Tibial artery (tissue), 4 donors: ENCODE results near the gene MAP3K7CL.

Experiments used
- DNase-seq, 2 donors: peaks; one replicate each; pipeline ENCODE4 v3.0.0-alpha.2; 2019
- H3K27ac ChIP-seq, 2 donors: fragments of 200-600 bp; sonication (generic) in 1 of 2; 1 replicate in 1 of 2; 2 replicates in 1 of 2; pipeline ENCODE4 v1.5.1; 2018 to 2019; ENCODE audit warnings: mild to moderate bottlenecking in 1 of 2
- H3K27me3 ChIP-seq, 2 donors: fragments of 200-600 bp; sonication (generic) in 1 of 2; one replicate each; pipeline versions ENCODE4 v1.5.1 to v1.6.0; 2016 to 2019
- H3K36me3 ChIP-seq, 3 donors: fragments of 200-600 bp; sonication (generic) in 2 of 3; one replicate each; pipeline ENCODE4 v1.5.1; 2016 to 2019; ENCODE audit warnings: mild to moderate bottlenecking in 2 of 3
- H3K4me1 ChIP-seq, 4 donors: fragments of 200-600 bp; sonication (generic) in 2 of 4; 1 replicate in 3 of 4; 2 replicates in 1 of 4; pipeline ENCODE4 v1.5.1; 2016 to 2019
- H3K4me3 ChIP-seq, 2 donors: fragments of 200-600 bp; sonication (generic) in 1 of 2; 1 replicate in 1 of 2; 2 replicates in 1 of 2; pipeline ENCODE4 v1.5.1; 2018 to 2019; ENCODE audit warnings: mild to moderate bottlenecking in 2 of 2
- H3K9me3 ChIP-seq, 3 donors: fragments of 200-600 bp; sonication (generic) in 1 of 3; one replicate each; pipeline ENCODE4 v1.5.1; 2016 to 2019
- CTCF ChIP-seq, 2 experiments: fragments of 200-600 bp in 1 of 2; fragments of 450-650 bp in 1 of 2; IDR thresholded peaks; one replicate each; pipeline ENCODE4 v1.5.1; 2017 to 2019; ENCODE audit warnings: antibody characterized with exemption in 2 of 2, mild to moderate bottlenecking in 1 of 2, moderate library complexity in 1 of 2
- intact Hi-C: fragments of 100-400 bp; cut with DNase I; formaldehyde crosslinking; loops from one replicate; pipeline ENCODE4 v1.15.0; 2023; ENCODE audit warnings: low total_unique reads

MAP3K7CL gene

DNA sequence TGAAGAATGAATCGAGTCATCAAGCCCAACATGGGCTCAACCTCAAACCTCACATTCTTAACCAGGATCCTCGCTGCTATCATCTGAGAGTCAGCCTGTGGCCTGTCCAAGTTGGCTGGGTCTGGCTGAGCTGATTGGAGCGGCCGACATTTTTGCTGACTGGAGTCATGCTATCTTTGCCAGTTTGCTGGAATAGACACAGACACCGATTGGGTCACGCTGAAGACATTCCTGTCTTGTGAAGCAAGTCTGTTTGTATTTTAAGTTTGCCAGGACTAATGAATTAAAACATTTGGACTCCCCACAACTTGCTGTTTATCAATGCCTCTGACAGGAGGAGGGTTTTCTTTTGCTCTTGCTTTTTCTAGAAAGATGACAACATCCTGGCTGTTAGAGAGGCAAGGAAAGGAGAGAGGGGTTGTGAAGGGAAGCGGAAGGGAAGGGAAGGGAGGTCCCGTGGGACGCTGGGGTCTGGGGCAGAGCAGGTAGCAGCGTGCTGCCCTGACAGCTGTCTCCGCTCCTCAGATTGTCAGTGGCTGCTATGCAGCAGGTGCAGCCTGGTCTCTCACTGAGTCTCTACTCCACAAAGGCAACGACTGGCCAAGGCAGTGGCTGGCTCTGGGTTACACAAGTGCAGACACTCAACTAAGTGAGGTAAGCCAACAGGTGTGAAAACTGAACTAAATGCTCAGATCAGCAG is at the start of gene MAP3K7CL:
MAP3K7CL (plus strand) TSS at position 375 of the 700 bp plus-strand sequence. CDS start 2,701 bp downstream, outside the sequence.
- peak; percentile 67 to 82 for DNase-seq
- Histone ChIP-seq H3K4me1 (peaks cover 0 to 55% (median 9%) of the 10 kb centered on the region in 4 donors), H3K27me3 (no peaks in the 10 kb centered on the region), H3K36me3 (no peaks in the 10 kb centered on the region), H3K4me3 (peak within 1 kb of the TSS; percentile 39 to 43), H3K9me3 (no peaks in the 10 kb centered on the region), H3K27ac (peak within 1 kb of the TSS; percentile 66 to 69)
- no peak for TF ChIP-seq CTCF (IDR thresholded peaks at IDR 0.05)
- intact Hi-C loops, result no loop called here

- no peaks in the 10 kb centered on the region for H3K36me3 ChIP-seq
- intact Hi-C loops, result no loop called here
These were observed 48.2 kb upstream of the MAP3K7CL start for GRCh38 chr21:29082046-29082815.

DNA sequence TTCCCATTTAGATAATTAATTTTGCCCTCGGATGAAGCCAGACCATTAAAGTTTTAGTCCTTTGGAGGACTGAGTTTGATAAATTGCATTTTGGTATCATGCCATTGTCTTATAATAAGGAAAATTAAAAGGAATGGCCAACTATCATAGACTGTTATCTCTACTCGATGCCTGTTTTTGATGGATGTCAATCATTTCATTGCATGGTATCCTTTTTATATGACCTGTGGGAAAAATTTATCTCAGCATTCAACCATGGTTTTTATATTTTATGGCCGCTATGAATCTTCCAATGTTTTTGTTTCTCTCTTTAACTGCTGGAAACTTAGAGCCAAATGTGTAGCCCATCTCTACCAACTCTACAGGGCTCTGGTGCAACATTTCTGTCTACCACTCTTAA is 47.1 kb upstream of the MAP3K7CL start:
- H3K36me3 ChIP-seq, result no peaks in the 10 kb centered on the region
- intact Hi-C loops, result no loop called here
- H3K4me3 ChIP-seq, result no peak overlapping the region
- no peak overlapping the region for H3K27ac ChIP-seq
- no peak for DNase-seq
- no peaks in the 10 kb centered on the region for H3K9me3 ChIP-seq
- no peak for TF ChIP-seq CTCF (IDR thresholded peaks at IDR 0.05)
- peaks cover 0 to 58% (median 4%) of the 10 kb centered on the region in 4 donors for H3K4me1 ChIP-seq
- H3K27me3 ChIP-seq, result no peaks in the 10 kb centered on the region

More at GRCh38 chr21:29082046-29082815, 48.2 kb upstream of the MAP3K7CL start:
- no peak for TF ChIP-seq CTCF (IDR thresholded peaks at IDR 0.05)
- Histone ChIP-seq H3K9me3 (no peaks in the 10 kb centered on the region), H3K27me3 (no peaks in the 10 kb centered on the region), H3K27ac (no peak overlapping the region), H3K4me1 (peaks cover 0 to 60% (median 4%) of the 10 kb centered on the region in 4 donors), H3K4me3 (no peak overlapping the region)
- DNase-seq, result no peak

GRCh38 chr21:29084372-29084771 is 46.1 kb upstream of the MAP3K7CL start:
- Histone ChIP-seq H3K9me3 (no peaks in the 10 kb centered on the region), H3K4me1 (peaks cover 0 to 49% (median 2%) of the 10 kb centered on the region in 4 donors), H3K36me3 (no peaks in the 10 kb centered on the region), H3K27me3 (no peaks in the 10 kb centered on the region), H3K4me3 (no peak overlapping the region), H3K27ac (peak overlapping the region in 1 of 2 donors; percentile 52)
- DNase-seq, result no peak
- no peak for TF ChIP-seq CTCF (IDR thresholded peaks at IDR 0.05)
- intact Hi-C loops, result no loop called here

- no peak for DNase-seq
- Histone ChIP-seq H3K4me1 (peaks cover 0 to 50% (median 4%) of the 10 kb centered on the region in 4 donors), H3K9me3 (no peaks in the 10 kb centered on the region), H3K27ac (peak overlapping the region; percentile 20 to 52), H3K36me3 (no peaks in the 10 kb centered on the region), H3K4me3 (no peak overlapping the region), H3K27me3 (no peaks in the 10 kb centered on the region)
- intact Hi-C loops, result loop anchor here (5.0 kb wide), 1 partner anchor 212 kb away; the partner anchor contains the start of gene BACH1
- TF ChIP-seq CTCF (IDR thresholded peaks at IDR 0.05), result no peak
These were observed 45.2 kb upstream of the MAP3K7CL start for GRCh38 chr21:29085106-29085752.
